Measurements from ENCODE around the gene MTCL1.

Gene MTCL1

GRCh38 chr18:8806100-8806797 lies 100.9 kb downstream of the MTCL1 start:
- DNase-seq (ENCODE audit: insufficient read length, low spot score) (no peak), FAIRE-seq (no peak)

DNA sequence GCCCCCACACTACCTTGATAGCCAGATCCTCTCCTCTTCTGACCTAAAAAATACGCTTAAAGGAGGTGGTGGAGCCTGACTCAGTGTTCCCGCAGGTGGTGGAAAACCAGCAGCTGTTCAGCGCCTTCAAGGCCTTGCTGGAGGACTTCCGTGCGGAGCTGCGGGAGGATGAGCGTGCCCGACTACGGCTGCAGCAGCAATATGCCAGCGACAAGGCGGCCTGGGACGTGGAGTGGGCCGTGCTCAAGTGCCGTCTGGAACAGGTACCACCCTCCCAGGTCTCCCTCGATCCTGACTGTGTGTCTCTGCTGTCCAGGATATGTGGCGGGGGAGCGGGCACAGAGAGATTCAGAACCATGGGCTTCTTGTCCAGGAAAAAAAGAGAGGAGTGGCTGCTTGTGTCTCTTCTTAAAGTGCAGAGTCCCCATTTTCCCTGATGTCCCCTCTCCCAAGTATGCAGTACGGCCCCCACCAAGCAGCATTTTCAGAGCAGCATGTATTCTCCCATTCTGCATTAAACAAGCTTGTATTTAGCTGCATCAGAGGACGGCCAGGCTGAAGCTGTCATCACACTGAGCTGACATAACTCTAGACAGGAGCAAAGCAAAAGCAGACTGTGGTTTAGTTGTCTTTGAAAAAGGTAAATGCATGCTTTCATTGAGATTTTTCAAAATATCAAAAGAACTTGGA lies 101.6 kb downstream of the MTCL1 start:
- no peak for DNase-seq (ENCODE audit: insufficient read length, low spot score)
- no peak for FAIRE-seq

- no peak for FAIRE-seq
- DNase-seq (ENCODE audit: insufficient read length, low spot score): no peak
These were observed 102.1 kb downstream of the MTCL1 start for GRCh38 chr18:8807488-8807805.

DNA sequence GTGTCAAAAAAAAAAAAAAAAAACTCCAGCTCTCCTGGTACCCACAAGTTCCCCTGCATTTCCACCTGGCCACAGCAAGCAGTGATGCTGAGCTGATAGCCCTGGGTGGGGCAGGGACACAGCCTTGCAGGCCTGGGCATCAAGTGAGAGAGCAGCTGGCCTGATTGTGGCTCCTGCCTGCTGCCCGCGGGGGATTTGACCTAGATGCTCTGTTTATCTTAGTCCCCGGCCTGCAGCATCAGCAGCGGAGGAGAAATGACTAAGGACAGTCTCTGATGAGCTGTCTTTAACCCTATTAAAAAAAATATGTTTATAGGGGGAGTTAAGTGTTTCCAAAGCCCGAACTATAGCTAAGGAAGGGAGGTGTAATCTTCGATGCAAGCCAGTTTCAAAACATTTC lies 102.6 kb downstream of the MTCL1 start:
- no peak for FAIRE-seq

DNA sequence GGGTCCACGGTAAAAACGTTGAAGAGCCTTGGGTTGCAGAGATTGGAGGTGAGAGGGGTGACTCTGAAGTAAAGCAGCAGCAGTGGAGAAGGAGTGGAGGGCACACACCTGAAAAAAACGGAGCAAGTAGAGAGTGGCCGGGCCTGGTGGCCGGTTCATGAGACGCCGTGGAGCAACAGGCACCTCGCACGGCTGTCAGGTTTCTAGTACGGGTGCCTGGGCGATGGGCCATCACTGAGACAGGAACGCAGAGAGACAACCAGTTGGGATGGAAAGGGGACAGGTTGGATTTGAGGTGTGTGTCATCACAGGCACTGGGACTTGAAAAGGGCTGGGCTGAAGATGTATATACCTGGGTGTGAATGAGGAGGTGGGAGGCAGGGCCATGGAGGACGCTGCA lies 104.2 kb downstream of the MTCL1 start:
- DNase-seq (ENCODE audit: insufficient read length, low spot score) (no peak), FAIRE-seq (no peak)

More for the DNA sequence above, 102.6 kb downstream of the MTCL1 start:
- no peak for DNase-seq (ENCODE audit: insufficient read length, low spot score)

- FAIRE-seq (no peak), DNase-seq (ENCODE audit: insufficient read length, low spot score) (no peak)
These were observed 104.8 kb downstream of the MTCL1 start for GRCh38 chr18:8810157-8810556.

DNA sequence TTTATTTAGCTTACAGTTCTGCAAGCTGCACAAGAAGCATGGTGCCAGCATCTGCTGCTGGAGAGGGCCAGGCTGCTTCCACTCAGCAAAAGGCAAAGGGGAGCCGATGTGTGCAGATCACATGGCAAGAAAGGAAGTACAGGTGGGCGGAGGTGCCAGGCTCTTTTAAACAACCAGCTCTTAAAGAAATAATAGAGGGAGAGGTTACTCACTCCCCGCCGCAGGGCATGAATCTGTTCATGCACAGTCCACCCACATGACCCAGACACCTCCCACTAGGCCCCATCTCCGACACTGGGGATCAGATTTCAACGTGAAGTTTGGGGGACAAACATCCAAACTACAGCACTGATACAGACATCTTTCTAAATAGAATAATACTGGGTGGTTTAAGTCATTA lies 105.8 kb downstream of the MTCL1 start:
- FAIRE-seq: no peak

DNA sequence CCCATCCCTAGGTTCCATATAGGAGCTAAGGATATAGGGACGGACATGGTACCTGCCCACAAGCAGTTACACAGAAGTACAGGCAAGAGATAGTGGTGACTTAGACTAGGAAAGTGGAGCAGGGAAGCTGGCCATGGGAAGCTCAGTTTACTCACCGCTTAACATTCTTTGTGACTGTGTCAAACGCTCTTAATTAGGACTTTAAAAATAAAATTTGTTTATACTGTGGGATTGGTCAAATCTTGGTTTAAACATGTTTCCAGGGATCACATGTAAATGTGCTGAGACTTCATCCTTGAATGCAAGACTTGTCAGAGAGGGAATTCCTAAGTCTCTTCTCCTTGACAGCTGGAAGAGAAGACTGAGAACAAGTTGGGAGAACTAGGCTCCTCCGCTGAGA lies 107.3 kb downstream of the MTCL1 start:
- FAIRE-seq: no peak
- DNase-seq (ENCODE audit: insufficient read length, low spot score): no peak

More for the DNA sequence above, 105.8 kb downstream of the MTCL1 start:
- no peak for DNase-seq (ENCODE audit: insufficient read length, low spot score)

DNA sequence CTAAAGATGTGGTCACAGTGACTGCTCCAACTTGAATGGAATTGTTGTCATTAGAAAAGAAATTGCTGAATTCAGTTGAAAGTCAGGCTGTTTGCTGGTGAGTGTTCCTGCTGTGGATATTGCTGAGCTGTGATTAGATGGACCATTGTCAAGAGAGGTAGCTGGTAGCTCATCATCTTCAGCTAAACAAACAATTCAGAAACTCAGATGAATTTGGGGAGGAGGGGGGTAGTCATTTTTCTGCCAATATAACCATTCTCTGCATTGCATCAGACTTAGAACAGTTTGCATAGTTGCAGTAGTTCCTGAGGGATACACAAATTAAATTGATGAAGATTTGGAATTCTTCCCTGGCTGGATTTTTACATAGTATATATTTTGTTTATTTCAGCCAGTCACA lies 108.3 kb downstream of the MTCL1 start:
- FAIRE-seq (no peak), DNase-seq (ENCODE audit: insufficient read length, low spot score) (no peak)

GRCh38 chr18:8814206-8814605 lies 108.8 kb downstream of the MTCL1 start:
- no peak for FAIRE-seq

GRCh38 chr18:8816220-8816619 lies 110.9 kb downstream of the MTCL1 start:
- FAIRE-seq: no peak
- no peak for DNase-seq (ENCODE audit: insufficient read length, low spot score)

More at GRCh38 chr18:8814206-8814605, 108.8 kb downstream of the MTCL1 start:
- DNase-seq (ENCODE audit: insufficient read length, low spot score): no peak

DNA sequence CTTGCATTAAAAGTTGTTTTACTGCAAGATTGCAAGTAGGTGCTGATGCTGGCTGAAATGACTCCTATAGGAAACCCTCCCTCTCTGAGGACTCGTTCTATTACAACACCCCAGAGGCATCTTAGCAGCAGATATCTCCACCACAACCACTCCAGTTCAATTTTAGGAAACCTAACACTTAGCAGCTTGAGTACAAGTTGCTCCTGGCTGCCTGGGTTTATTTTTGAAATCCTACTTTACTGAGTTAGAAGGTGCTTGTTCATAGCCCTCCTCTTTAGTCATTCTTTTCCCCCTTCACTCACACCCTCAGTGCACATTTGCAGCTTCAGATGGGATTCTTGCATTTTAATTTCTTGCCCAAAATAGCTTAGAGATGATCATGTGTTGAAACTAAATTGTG lies 111.5 kb downstream of the MTCL1 start:
- no peak for FAIRE-seq
- DNase-seq (ENCODE audit: insufficient read length, low spot score): no peak

GRCh38 chr18:8818982-8819381 lies 113.6 kb downstream of the MTCL1 start:
- no peak for DNase-seq (ENCODE audit: insufficient read length, low spot score)
- FAIRE-seq: no peak

DNA sequence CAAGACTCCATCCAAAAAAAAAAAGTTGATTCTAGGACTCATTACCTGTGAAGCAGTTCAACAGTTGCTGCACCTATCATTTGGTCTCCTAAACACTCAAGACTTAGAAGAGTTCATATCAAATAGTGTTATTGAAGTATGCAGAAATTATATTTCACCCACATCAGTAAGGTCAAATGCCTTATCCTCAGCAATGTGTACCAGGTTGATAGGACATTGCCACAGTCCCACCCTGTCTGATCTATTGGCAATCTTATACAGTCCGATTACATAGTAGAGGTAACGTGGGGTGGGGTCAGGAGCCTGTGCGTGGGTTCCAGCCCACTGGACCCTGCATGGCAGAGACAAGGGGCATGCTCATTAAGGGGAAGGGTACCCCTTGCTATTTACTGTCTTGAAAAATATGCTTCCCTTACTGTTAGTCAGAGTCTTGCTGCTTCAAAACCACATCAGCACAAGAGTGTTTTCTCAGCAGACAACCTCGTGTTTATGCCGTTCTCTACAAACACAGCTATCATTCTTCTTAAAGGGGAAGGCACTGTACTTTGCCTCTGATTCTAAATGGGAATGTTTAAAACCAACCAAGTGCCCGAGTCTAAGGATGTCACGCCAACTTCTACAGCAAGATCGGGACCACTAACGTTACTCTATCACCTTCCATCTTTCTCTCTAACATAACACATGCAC lies 115.2 kb downstream of the MTCL1 start:
- DNase-seq (ENCODE audit: insufficient read length, low spot score) (no peak), FAIRE-seq (no peak)

- DNase-seq (ENCODE audit: insufficient read length, low spot score) (no peak), FAIRE-seq (no peak)
These were observed 115.7 kb downstream of the MTCL1 start for GRCh38 chr18:8821083-8821465.

- FAIRE-seq (no peak), DNase-seq (ENCODE audit: insufficient read length, low spot score) (no peak)
These were observed 116.2 kb downstream of the MTCL1 start for GRCh38 chr18:8821531-8821930.

DNA sequence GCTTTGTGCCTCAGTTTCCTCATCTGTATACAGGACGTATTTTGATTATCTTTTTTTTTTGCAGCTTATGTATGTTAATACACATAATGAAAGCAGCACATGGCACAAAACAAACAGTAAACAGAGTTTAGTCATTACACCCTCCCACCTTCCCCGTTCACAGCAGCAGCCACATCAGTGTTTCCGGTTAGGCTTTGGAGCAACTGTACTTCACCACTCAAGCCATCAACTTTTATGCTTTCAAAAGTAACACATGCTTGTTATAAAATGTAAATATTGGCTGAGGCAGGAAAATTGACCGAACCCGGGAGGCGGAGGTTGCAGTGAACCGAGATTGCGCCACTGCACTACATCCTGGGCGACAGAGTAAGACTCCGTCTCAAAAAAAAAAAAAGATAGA lies 117.3 kb downstream of the MTCL1 start:
- FAIRE-seq (no peak), DNase-seq (ENCODE audit: insufficient read length, low spot score) (no peak)

GRCh38 chr18:8823530-8823929 lies 118.2 kb downstream of the MTCL1 start:
- FAIRE-seq (no peak), DNase-seq (ENCODE audit: insufficient read length, low spot score) (no peak)

GRCh38 chr18:8824846-8825245 lies 119.5 kb downstream of the MTCL1 start:
- FAIRE-seq: no peak

DNA sequence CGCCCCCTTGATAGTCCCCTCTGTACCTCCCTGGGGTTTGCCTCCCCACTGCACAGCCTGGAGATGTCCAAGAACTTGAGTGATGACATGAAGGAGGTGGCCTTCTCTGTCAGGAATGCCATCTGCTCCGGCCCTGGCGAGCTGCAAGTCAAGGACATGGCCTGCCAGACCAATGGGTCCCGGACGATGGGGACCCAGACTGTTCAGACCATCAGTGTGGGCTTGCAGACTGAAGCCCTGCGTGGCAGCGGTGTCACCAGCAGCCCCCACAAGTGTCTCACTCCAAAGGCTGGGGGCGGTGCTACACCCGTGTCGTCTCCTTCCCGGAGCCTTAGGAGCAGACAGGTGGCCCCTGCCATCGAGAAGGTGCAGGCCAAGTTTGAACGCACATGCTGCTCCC lies 119.9 kb downstream of the MTCL1 start:
- FAIRE-seq: no peak
- DNase-seq (ENCODE audit: insufficient read length, low spot score): no peak

More at GRCh38 chr18:8824846-8825245, 119.5 kb downstream of the MTCL1 start:
- no peak for DNase-seq (ENCODE audit: insufficient read length, low spot score)

GRCh38 chr18:8825729-8826375 lies 120.5 kb downstream of the MTCL1 start:
- DNase-seq (ENCODE audit: insufficient read length, low spot score) (no peak), FAIRE-seq (no peak)
